OCI-LY7 (cell line): ENCODE measurements around the gene FOXJ3. TPM values are rescaled to one million over a fixed set of nuclear protein-coding genes. Genes with fewer than 3 reads are reported as not detected.

Experiments
- BruUV-seq: library from RNA; stranded (reverse); fragments of 400-500 nt; replicated peaks from 2 replicates; lab custom pipeline; 2021; lab: Mats Ljungman, UMichigan
- CTCF ChIA-PET: fragments of 300-600 bp; sonication (Branson Sonifier 250); formaldehyde crosslinking; loops from one replicate; lab custom pipeline; 2022; ENCODE audit warnings: antibody characterized with exemption; ENCODE audit not compliant: unreplicated experiment; lab: Charles Lee
- POLR2A ChIA-PET: fragments of 300-600 bp; sonication (Branson Sonifier 250); formaldehyde crosslinking; loops from one replicate; lab custom pipeline; 2022; ENCODE audit warnings: antibody characterized with exemption; lab: Charles Lee
- DNase-seq: peaks from one replicate; pipeline ENCODE4 v3.0.0-alpha.2; 2015; ENCODE audit warnings: low spot score
- H2AFZ ChIP-seq: fragments of 200-600 bp; sonication (generic), shearing (Covaris generic); 2 replicates; pipeline ENCODE4 v1.6.1; 2014; ENCODE audit warnings: mild to moderate bottlenecking, antibody characterized with exemption, low read length, moderate library complexity
- H3K27ac ChIP-seq: fragments of 200-600 bp; sonication (generic); 2 replicates; pipeline ENCODE4 v1.5.1; 2014; ENCODE audit warnings: mixed run types, low read depth, mild to moderate bottlenecking, moderate library complexity, low read length, inconsistent platforms; ENCODE audit not compliant: poor library complexity, severe bottlenecking
- H3K36me3 ChIP-seq: fragments of 200-600 bp; sonication (generic); 2 replicates; pipeline ENCODE4 v1.6.1; 2014; ENCODE audit warnings: mild to moderate bottlenecking, antibody characterized with exemption, low read length, moderate library complexity, mixed read lengths; ENCODE audit not compliant: insufficient read depth
- H3K4me1 ChIP-seq: fragments of 200-600 bp; sonication (generic); 2 replicates; pipeline ENCODE4 v1.5.1; 2014; ENCODE audit warnings: mild to moderate bottlenecking, low read length; ENCODE audit not compliant: insufficient read depth, poor library complexity, severe bottlenecking
- H3K4me2 ChIP-seq: fragments of 200-600 bp; sonication (generic); 2 replicates; pipeline ENCODE4 v1.6.1; 2014; ENCODE audit warnings: mild to moderate bottlenecking, low read length
- H3K4me3 ChIP-seq: fragments of 200-600 bp; sonication (generic); 2 replicates; pipeline ENCODE4 v1.5.1; 2014; ENCODE audit warnings: mild to moderate bottlenecking, low read depth, low read length; ENCODE audit not compliant: poor library complexity, severe bottlenecking
- H3K79me2 ChIP-seq: fragments of 200-600 bp; sonication (generic); 2 replicates; pipeline ENCODE4 v1.6.1; 2016; ENCODE audit warnings: low read depth, mild to moderate bottlenecking, low read length, moderate library complexity, mixed read lengths; ENCODE audit not compliant: insufficient read depth
- H3K9me2 ChIP-seq: fragments of 200-600 bp; sonication (generic); 2 replicates; pipeline ENCODE4 v1.6.1; 2016; ENCODE audit warnings: mild to moderate bottlenecking, low read length, mixed read lengths; ENCODE audit not compliant: insufficient read depth
- H3K9me3 ChIP-seq: fragments of 200-600 bp; sonication (generic); 2 replicates; pipeline ENCODE4 v1.6.1; 2014; ENCODE audit warnings: mild to moderate bottlenecking, mixed run types, low read length, mixed read lengths
- H4K20me1 ChIP-seq: fragments of 200-600 bp; sonication (generic); 2 replicates; pipeline ENCODE4 v1.6.1; 2014; ENCODE audit warnings: mild to moderate bottlenecking, antibody characterized with exemption, low read length, moderate library complexity, mixed read lengths; ENCODE audit not compliant: insufficient read depth
- EZH2phosphoT487 ChIP-seq: fragments of 200-600 bp; sonication (generic); IDR thresholded peaks from 2 replicates; pipeline ENCODE4 v1.6.1; 2018; ENCODE audit warnings: low read depth, borderline replicate concordance, mild to moderate bottlenecking, mixed run types, antibody characterized with exemption, low read length, moderate library complexity, mixed read lengths
- intact Hi-C: fragments of 100-400 bp; cut with micrococcal nuclease; formaldehyde crosslinking; loops from one replicate; pipeline ENCODE4 v1.10.0; 2022; ENCODE audit not compliant: unreplicated experiment
- total RNA-seq, 2 experiments: library from RNA; depleted of rRNA in 1 of 2; stranded (reverse); fragments of >200 nt in 1 of 2; shearing (Covaris generic) in 1 of 2; gene quantifications; 2 replicates each; pipeline ENCODE4 v1.2.3, GENCODE V29; 2014 to 2022
- TF ChIP-seq, protein P1 (sequence below): fragments of 200-600 bp; sonication (generic); conservative IDR thresholded peaks from 2 replicates; pipeline ENCODE4 v1.5.1; 2014; ENCODE audit warnings: mild to moderate bottlenecking, antibody characterized with exemption, low read length, moderate library complexity, mixed read lengths

FOXJ3 gene
- total RNA-seq, 2 experiments from 2014 or later = 34.8 to 43.1 TPM

DNA sequence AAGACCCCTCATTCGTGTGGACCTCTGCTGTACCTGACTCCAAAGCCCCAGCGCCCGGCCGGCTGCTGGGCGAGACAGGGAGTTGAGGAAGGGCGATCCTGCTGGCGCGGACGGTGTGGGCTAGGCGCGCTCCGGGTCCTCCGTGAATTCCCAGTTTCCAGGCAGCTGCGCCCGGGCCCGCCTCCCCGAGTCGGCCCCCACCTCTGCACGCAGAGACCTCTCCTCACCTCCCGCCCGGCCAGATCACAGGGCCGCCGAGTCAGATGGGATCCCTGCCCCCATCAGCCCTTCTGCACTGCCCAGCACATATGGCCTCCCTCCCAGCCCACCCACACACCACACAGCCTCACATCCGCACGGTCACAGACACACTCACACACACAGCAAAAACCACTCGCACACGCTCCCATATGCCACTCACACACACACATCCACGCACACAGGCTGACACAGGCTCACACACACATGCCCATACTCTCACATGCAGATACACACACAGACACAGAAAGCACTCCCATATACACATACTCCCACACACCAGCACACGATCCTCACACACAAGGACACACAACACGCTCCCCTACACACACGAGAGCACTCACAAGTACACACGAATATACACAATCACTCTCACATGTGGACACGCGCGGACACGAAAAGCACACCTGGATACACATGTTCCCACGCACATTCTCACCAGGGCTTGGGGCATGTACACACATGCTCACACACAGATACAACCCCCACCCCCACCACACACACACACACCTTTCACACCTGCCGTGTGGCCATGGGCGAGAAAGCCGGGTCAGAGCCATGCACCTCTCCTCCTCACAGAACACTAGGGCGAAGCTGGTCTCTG is 189.0 kb downstream of the FOXJ3 start:
- intact Hi-C loops = loop anchor here (5.0 kb wide), 1 partner anchor 574 kb away; no protein-coding TSS in a partner anchor
- H3K27ac ChIP-seq = no peak overlapping the region
- H3K9me2 ChIP-seq = no peaks in the 10 kb centered on the region
- DNase-seq = no peak
- no peak overlapping the region for H2AFZ ChIP-seq
- H3K4me3 ChIP-seq = no peak overlapping the region
- H3K9me3 ChIP-seq = no peaks in the 10 kb centered on the region
- H3K79me2 ChIP-seq = no peaks in the 10 kb centered on the region
- no peaks in the 10 kb centered on the region for H3K36me3 ChIP-seq
- POLR2A ChIA-PET = no interaction called here
- no peaks in the 10 kb centered on the region for H4K20me1 ChIP-seq
- no peak overlapping the region for H3K4me2 ChIP-seq
- no peaks in the 10 kb centered on the region for H3K4me1 ChIP-seq
- CTCF ChIA-PET = no interaction called here
- no TSS peak for BruUV-seq
- no peak for TF ChIP-seq EZH2phosphoT487
- TF ChIP-seq, protein P1, sequence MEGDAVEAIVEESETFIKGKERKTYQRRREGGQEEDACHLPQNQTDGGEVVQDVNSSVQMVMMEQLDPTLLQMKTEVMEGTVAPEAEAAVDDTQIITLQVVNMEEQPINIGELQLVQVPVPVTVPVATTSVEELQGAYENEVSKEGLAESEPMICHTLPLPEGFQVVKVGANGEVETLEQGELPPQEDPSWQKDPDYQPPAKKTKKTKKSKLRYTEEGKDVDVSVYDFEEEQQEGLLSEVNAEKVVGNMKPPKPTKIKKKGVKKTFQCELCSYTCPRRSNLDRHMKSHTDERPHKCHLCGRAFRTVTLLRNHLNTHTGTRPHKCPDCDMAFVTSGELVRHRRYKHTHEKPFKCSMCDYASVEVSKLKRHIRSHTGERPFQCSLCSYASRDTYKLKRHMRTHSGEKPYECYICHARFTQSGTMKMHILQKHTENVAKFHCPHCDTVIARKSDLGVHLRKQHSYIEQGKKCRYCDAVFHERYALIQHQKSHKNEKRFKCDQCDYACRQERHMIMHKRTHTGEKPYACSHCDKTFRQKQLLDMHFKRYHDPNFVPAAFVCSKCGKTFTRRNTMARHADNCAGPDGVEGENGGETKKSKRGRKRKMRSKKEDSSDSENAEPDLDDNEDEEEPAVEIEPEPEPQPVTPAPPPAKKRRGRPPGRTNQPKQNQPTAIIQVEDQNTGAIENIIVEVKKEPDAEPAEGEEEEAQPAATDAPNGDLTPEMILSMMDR = no peak

- TF ChIP-seq, protein P1 = no peak
- TF ChIP-seq EZH2phosphoT487 = no peak
- Histone ChIP-seq H3K36me3 (no peaks in the 10 kb centered on the region), H3K9me3 (no peaks in the 10 kb centered on the region), H3K9me2 (no peaks in the 10 kb centered on the region), H3K79me2 (no peaks in the 10 kb centered on the region), H3K27ac (no peak overlapping the region), H2AFZ (no peak overlapping the region), H3K4me3 (no peak overlapping the region), H3K4me2 (no peak overlapping the region), H3K4me1 (no peaks in the 10 kb centered on the region), H4K20me1 (no peaks in the 10 kb centered on the region)
- ChIA-PET POLR2A (no interaction called here), CTCF (no interaction called here)
- no TSS peak for BruUV-seq
- intact Hi-C loops = loop anchor here (5.0 kb wide), 1 partner anchor 573 kb away; no protein-coding TSS in a partner anchor
- DNase-seq = no peak
Measured at GRCh38 chr1:42145389-42145716, 189.7 kb downstream of the FOXJ3 start.
